T1000 (cell line): ENCODE measurements around the gene STBD1.
"Not testable (repeated sequence)": the region's sequence is repeated elsewhere in the genome, so short reads cannot be mapped to it uniquely, and the experiment has no call there.

Source experiments
- DNase-seq: peaks from one replicate; lab custom pipeline; 2025; ENCODE audit warnings: mixed read lengths; lab: John Stamatoyannopoulos, UW

The STBD1 gene

DNA sequence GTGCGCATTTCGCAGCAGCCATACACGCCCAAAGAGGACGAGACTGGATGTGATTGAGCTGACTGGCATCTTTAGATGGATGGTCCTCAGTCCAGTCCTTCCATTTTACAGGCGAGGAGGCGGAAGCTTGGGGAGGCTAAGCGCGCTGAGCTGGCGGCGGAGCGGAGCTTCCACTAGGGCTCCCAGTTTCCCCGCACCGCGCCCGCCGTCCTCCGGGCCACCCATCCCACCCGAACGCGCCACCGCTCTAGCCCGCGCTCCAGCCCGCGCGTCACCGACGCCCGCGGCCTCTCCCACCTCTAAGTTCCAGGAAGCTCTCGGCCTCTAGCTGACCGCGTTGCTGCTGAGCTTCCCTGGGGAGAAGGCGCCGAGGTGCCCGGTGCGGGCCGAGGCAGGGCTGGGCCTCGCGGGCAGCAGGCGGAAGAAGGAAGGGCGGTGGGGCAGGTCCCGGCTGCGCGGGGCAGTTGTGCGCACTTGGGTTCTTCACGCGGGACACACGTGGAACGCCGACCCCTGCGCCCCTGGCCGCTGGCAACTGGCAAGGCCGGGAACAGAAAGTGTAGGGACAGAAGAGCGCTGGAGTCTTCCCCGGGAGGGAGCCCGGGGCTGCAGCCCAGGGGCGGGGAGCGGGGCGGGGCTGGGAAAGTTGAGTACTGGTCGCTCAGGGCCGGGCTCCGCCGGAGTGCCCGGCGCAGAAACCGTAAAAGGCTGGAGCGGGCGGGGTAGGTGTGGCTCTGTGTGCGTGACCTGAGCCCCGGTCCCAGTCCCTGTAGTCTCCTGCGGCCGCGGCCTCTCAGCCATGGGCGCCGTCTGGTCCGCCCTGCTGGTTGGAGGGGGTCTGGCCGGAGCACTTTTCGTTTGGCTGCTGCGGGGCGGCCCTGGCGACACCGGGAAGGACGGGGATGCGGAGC lies at the start of gene STBD1:
STBD1 (plus strand) TSS at position 763 of the 911 bp plus-strand sequence; CDS start at position 800, 37 bp downstream.
- DNase-seq: peak; percentile 46

DNA sequence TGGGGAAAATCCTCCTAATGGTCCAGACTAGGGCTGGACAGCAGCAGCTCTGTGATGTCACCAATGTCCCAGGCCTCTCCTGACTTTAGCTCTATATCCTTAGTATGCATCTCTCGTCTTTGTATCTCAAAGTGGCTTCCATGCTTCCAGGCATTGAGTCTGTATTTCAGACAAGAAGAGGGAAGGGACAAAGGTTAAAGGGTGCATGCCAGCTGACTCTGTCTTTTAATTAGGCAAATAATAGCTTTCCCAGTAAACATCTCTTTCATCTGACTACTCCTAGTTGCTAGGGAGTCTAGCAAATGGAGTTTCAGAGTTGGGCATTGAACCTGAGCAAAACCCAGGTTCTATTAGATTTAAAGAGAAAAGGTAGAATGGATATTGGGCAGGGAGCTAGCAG lies 49.6 kb upstream of the STBD1 start:
- no peak for DNase-seq

DNA sequence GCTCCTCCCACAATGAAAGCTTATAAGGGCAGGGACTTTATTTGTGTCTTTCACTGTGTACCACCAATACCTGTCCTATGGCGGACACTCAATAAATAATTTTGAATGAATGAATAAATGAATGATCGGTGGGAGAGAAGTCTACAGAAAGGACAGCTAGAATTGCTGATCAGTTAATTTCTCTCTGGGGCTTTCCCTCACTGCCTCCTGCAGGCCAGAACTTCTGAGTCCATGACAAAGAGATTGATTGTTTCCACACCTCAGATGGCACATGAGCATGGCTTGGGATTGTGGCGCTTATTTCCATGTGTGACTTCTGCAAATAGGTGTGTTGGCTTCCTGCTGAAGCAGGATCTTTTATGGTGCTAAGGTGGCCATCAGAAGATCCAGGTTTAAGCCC lies 48.7 kb upstream of the STBD1 start:
- DNase-seq: no peak

DNA sequence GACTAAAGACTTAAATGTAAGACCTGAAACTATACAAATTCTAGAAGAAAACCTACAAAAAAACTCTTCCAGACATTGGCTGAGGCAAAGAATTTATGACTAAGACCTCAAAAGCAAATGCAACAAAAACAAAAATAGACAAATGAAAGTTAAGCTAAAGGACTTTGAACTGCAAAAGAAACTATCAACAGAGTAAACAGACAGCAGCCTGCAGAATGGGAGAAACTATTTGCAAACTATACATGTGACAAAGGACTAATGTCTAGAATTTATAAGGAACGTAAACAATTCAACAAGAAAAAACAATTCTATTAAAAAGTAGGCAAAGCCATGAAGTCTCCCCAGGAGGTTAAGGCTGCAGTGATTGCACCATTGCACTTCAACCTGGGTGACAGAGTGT lies 46.0 kb upstream of the STBD1 start:
- DNase-seq: no peak

DNA sequence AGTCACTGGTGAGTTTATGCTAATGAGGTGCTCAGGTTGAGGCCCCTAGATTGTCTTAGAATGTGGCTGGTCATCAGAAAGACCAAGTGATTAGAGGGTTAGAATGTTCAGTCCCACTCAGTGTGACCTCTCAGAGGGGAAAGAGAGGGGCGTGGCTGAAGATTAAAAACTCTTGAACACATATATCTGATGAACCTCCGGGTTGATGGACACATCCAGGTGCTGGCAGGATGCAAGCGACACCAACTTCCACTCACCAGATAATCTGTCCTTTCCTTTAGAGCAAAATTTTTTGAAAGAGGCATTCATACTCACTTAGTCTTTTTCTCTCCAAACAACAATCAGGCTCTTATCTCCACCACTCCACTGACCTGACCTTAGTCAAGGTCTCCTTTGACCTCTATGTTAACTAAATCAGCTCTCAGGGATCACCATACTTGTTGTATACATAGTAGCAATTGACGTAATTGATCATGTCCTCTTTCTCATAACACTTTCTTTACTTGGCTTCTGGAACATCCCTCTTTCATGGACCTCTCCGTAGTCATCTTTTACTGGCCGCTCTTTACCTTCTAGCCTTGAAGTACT lies 40.8 kb upstream of the STBD1 start:
- no peak for DNase-seq

DNA sequence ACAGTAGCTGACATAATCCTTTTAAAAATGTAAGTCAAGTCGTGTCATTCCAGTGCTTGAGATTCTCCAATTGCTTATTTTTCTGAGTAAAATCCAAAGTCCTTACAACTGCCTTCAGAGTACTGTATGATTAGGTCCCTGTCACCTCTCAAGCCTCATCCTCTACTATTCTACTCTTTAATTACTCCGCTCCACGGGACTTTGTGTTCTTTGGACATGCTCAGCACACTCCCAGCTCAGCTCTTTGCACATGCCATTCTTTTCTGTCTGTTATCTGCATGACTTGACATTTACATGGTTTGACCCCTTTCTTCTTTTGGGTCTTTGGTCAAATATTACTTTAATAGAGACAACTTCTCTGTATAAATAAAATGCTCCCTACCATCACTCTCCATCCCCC lies 39.9 kb upstream of the STBD1 start:
- DNase-seq: no peak

DNA sequence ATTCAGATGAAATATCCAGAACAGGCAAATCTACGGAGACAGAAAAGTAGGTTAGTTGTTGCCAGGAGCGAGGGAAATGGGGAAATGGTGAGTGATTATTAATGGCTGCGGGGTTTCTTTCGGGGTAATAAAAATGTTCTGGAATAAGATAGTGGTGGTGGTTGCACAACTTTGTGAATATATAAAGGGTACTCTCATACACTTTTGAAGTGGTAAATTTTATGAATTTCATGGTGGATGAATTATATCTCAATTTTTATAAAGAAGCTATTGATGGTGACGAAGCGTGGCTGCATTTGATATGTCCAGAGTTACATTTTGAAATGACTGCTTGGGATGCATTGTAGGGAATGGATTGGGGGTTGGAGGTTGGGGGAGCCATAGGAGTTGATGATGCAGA lies 38.7 kb upstream of the STBD1 start:
- no peak for DNase-seq

DNA sequence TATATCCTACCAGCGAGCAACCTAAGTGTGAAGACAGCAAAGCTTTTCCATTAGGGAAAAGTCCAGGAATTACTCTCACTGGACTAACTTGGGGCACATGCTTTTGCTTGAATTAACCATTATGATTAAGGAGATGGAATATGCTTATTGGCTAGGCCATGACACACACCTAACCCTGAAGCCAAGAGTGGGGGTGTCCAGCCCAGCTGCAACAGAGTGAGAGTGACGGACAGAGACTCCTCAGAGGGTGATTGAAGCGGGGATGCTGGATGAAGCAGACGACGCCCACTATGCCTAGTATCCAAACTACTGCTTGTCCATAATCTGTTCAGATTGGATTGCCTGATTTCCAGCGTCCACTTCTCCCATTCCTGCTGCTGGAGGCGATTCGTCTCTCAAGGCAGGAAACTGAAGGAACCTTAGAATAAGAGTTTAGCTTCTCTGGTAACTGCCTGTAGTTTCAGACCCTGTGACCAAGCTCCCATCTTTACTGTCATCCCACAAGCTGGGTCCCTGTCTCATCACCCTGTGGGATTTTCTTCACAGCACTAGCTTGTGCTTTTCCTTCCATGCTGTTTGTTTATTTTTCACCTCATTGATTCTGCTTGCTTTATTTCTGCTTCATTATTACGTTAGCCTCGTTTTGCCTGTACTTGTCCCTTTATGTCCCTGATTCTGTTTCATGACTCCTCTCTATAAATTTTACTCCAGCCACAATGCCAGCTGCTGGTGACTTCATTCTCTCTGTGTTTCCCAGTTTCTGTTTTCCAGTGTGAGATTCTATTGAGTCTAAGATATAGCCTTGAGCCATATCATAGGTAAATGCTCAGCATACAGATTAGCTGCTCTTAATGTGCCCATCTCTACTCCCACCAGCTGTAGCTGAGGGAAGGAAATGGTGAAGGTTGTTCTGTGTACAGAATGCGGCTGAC lies 36.0 kb upstream of the STBD1 start:
- no peak for DNase-seq

DNA sequence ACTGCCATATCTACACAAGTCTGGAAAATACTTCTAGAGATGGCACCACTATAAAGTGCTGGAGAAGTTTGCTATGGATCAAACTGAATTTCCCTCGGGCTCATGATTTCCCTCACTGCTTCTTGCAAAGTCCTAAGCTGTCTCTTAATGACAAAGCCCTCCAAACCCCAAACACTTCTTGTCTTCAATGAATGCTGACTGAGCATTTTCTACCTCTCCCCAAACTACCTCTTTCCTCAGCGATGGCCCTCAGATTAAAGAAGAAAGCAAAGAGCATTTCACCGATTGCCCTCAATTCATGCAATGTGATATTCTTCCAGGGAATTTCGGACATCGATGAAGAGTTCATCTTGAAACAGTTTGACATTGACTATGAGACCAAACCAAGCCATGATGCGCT lies 35.3 kb upstream of the STBD1 start:
- DNase-seq: no peak

DNA sequence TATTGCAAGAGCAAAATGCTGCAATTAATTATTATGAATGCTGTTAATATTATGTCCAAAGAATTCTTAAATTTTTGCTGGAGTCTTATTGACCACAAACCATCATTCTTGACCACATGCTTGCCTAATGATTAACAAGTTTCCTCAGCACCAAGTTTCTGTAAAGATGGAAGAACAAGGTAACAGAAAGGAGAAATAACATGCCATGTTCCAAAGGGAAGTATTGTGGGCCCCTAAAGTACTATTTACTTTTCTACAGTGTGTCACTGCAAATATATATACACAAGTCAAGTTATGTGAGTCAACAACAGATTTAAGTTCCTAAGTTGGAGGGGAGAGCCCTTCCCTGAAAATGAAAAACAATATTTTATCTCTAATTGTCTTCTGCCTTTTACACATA lies 34.5 kb upstream of the STBD1 start:
- no peak for DNase-seq

DNA sequence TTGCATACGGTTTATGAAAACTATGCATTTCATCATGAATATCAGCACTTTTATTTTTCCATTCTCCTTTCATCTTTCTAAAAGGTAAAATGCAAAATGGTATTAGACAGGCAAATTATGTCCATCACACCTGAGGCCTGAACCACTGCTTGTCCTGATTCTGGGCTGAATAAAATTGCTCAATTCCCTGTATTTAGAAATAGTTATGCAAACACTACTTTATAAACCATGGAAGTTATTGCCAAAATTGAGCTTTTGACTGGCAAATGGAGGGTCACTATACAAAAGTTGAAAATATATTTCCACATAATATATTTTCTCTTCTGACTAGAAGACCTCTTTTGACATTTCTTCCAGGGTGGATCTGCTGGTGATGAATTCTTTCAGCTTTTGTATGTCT lies 34.0 kb upstream of the STBD1 start:
- no peak for DNase-seq

DNA sequence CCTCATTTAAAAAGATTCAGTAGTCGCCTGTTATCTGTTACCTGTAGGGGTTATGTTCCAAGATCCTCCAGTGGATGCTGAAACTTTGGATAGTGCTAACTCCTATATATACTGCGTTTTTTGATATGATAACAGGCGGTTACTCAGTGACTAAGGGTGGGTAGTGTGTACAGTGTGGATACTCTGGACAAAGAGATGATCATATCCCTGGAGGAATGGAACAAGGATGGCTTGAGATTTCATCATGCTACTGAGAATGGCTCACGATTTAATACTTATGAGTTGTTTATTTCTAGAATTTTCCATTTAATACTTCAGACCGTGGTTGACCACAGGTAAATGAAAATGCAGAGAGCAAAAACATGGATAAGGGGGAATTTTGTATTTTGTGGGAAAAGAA lies 33.5 kb upstream of the STBD1 start:
- DNase-seq: no peak

DNA sequence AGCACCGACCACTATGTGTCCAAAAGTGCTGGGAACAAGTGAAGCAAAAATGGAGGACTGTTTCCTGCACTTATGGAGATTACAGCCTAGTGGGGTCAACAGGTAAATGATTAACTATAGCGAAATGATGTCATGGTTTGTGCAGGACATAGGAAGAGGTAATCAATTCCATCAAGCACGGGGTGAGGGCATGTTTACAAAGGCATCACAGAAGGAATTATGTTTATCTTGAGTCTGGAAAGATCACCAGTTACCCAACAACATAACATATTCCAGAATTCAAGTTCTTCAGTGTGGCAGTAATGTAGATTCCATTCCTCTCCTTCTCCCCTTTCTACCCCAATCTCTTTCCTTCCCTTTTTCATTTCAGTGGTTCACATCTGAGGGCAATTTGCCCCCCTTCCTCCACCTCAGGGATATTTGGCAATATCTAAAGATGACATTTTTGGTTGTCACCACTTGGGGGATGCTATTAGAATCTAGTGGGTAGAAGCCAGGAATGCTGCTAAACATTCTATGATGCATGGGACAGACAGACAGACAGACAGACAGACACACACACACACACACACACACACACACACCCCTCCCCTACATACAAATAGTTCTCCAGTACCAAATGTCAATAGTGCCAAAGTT lies 30.9 kb upstream of the STBD1 start:
- no peak for DNase-seq

DNA sequence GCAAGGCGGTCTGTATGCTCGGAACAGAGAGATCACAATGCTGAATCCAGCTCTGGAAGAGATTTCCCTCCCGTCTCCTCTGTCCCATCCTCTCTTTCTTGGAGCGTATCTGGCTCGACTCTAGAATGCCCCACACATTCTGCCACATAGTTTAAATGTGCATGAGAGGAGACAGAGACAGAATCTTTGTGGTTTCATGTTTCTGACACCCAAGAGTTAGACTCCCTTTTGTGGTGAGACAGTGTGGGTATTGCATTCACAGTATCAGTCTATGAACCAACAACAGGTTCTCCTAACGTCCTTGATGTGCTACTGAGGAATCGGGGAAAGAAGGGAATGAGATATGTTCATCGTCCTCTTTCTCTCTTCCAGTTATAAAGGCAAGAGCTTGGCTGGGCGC lies 29.7 kb upstream of the STBD1 start:
- no peak for DNase-seq

DNA sequence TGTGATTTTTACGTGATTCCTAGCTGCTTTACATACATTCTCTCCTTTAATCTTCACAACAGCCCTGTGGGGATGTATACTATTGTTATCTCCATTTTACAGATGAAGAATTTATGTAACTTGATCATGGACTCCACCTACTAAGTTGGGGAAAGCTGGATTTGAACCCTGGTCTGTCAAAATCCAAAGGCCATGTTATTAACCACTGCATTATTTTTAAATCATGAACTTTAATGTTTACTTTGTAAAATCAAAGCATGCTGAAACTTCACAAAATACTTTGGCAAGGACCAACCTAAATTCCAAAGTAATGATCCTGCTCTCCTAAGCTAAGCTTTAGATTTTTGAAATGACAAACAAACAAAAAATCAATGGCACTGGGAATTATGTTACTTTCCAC lies 28.9 kb upstream of the STBD1 start:
- no peak for DNase-seq

DNA sequence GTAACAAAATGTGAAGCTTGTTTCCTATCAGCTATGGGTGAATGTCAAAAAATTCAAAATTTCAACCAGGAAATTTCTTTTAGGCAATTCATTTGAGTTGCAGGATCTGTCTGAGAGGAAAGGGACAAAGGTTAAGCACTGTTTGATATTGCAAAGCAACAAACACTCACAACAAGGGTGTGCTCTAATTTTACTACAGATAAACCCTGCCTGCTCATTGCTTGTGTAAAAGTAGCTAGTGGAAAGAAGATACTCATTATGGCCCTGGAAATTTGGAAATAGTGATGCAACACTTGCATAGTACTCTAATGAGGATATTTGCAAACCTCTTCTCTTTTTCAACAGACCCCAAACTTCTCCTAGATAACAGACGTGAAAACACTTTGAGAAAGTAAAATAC lies 27.9 kb upstream of the STBD1 start:
- no peak for DNase-seq

DNA sequence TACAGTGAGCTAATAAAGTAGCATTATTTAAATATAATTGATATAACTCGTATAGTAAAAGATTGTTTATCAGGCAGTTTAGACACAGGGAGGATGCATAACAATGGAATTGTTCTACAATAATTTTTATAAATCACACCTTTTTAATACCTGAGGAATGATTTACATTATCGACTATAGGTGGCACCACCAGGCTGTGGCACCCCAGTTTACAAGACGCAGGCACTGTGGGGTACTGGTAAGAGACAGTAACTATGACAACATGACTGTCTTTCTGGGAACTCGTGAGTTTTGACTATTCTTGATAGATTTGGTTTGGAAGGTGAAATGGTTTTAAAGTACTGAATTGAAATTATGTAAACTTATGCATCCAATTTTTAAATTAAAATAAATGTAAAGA lies 27.1 kb upstream of the STBD1 start:
- no peak for DNase-seq

DNA sequence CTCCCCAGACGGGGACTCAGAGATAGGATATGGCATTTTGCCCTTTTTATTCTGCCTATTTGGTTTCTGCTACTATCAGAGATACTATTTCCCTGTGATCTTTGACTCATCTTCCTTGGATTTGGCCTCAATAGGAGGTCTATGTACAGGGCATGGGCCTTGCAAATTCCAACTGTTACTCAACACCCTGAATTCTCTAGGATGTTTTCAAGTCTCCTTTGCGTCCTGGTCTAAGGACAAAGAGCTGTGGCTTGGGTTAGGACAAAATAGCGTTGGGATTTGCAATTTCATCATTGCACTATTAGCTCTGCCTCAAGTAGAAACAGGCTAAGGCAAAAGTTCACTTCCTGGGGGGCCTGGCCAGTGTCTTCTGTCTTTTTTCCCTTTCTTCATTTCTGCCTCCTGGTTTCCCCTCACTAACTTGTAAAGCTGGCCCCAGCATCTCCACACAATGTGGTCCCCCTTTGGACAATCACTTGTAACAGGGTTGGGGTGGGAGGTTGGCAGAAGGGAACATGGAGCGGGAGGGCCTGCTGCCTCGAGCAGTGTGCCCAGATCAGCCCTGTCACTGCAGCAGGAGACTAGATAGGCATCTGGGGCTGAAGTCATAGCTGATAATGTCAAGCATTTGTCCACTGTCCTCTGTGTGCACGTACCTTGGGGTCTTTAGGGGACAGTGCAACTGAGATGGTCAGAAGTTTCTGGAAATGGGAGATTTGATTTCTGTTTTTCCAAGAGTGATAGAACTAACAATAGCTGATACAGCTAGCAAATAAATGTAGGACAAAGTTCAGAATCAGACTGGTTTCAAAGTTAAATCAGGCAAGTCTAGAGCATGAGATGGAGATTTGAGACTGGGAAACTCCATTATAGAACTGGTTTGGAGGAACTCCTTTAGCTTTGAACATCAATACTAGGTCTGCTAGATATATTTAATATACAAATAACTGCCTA lies 25.8 kb upstream of the STBD1 start:
- DNase-seq: no peak

DNA sequence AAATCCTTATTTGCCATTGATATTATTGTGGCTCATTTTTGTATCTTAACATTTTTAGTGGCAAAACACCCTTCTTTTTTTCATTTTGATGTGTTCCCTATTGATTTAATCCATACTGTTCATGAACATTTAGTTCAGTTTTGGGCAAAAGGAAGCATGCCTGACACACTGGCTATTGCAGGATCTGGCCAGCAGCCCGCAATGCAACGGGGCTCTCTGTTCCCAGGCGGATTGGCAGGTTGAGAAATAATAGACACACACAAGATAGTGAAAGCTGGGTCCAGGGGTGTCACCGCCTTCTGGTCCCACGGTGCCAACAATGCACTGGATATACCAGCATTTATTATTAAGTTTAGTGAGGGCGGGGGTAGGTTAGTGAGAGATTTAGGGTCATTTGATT lies 24.9 kb upstream of the STBD1 start:
- not testable (repeated sequence) for DNase-seq

DNA sequence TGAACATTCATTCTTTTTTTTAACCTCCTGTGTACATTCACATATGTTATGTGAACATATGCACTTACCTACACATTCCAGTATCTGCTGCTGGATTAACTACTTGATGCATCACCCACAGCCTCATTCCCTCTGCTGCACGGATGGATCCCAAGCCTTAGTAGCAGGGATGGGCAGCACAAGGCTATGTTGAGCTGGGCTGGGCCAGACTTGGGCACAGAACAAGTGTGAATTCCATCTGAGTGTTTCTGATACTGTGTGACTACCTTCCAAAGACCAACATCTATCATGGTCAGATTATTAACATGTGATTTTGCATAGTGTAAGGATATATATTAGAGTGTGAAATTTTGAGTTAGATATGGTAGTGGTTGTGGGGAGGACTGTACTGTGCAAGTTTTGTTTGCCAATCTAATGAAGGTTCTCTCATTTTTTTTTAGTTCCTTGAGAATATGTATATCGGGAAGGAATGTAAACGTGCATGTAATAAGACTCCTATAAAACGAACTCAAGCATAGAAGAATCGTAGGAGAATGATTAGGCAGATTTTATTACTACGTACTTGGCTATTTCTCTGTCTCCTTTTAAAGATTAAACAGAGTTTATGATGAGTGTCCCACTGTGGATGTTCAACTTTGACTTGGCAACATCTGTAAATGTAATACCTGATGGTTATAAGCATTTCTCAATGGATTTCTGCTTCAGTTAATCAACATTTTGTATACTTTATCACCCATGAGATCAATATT lies 23.4 kb upstream of the STBD1 start:
- no peak for DNase-seq
